Measurements from ENCODE around the gene LAMA2. TPM values are rescaled to one million over a fixed set of nuclear protein-coding genes. Genes with fewer than 3 reads are reported as not detected.
A peak's percentile ranks its signal among the peaks of the same experiment; 100 is the strongest.

Gene LAMA2
- total RNA-seq, 3 donors from 2014 or later = 116 to 293 (median 118) TPM

- Histone ChIP-seq H3K27ac (no peak overlapping the region), H3K27me3 (no peaks in the 10 kb centered on the region), H3K4me3 (no peak overlapping the region), H3K9me3 (no peaks in the 10 kb centered on the region), H3K36me3 (no peaks in the 10 kb centered on the region), H3K4me1 (no peaks in the 10 kb centered on the region)
- intact Hi-C loops (cut with DNase I; ENCODE audit: low total_unique reads) = no loop called here
- no peak for DNase-seq (ENCODE audit: low spot score in 2 of 2)
- TF ChIP-seq POLR2A (IDR thresholded peaks at IDR 0.05) = no peak
- TF ChIP-seq CTCF (IDR thresholded peaks at IDR 0.05) = no peak
- TF ChIP-seq POLR2AphosphoS5 (IDR thresholded peaks at IDR 0.05) = no peak
Measured at GRCh38 chr6:129351807-129352206, 468.9 kb downstream of the LAMA2 start.

- no peak for DNase-seq (ENCODE audit: low spot score in 2 of 2)
- intact Hi-C loops (cut with DNase I; ENCODE audit: low total_unique reads) = no loop called here
- no peaks in the 10 kb centered on the region for H3K27me3 ChIP-seq
- no peak overlapping the region for H3K27ac ChIP-seq
- H3K9me3 ChIP-seq = no peaks in the 10 kb centered on the region
- TF ChIP-seq CTCF (IDR thresholded peaks at IDR 0.05) (no peak), POLR2A (IDR thresholded peaks at IDR 0.05) (no peak), POLR2AphosphoS5 (IDR thresholded peaks at IDR 0.05) (peak in 1 of 3 donors; percentile 24)
- no peaks in the 10 kb centered on the region for H3K36me3 ChIP-seq
- no peaks in the 10 kb centered on the region for H3K4me1 ChIP-seq
- H3K4me3 ChIP-seq = no peak overlapping the region
Measured at GRCh38 chr6:129353067-129353466, 470.1 kb downstream of the LAMA2 start.

- no peaks in the 10 kb centered on the region for H3K4me1 ChIP-seq
- H3K4me3 ChIP-seq = no peak overlapping the region
- TF ChIP-seq CTCF (IDR thresholded peaks at IDR 0.05) = no peak
- TF ChIP-seq POLR2AphosphoS5 (IDR thresholded peaks at IDR 0.05) = no peak
- no peaks in the 10 kb centered on the region for H3K36me3 ChIP-seq
- intact Hi-C loops (cut with DNase I; ENCODE audit: low total_unique reads) = no loop called here
- no peak for DNase-seq (ENCODE audit: low spot score in 2 of 2)
- H3K27me3 ChIP-seq = no peaks in the 10 kb centered on the region
- no peak overlapping the region for H3K27ac ChIP-seq
- H3K9me3 ChIP-seq = no peaks in the 10 kb centered on the region
Measured at GRCh38 chr6:129356129-129356528, 473.2 kb downstream of the LAMA2 start.

- H3K36me3 ChIP-seq = no peaks in the 10 kb centered on the region
- H3K27ac ChIP-seq = no peak overlapping the region
- H3K27me3 ChIP-seq = no peaks in the 10 kb centered on the region
- TF ChIP-seq CTCF (IDR thresholded peaks at IDR 0.05) = no peak
- TF ChIP-seq POLR2A (IDR thresholded peaks at IDR 0.05) = no peak
- intact Hi-C loops (cut with DNase I; ENCODE audit: low total_unique reads) = no loop called here
- H3K4me1 ChIP-seq = no peaks in the 10 kb centered on the region
- no peaks in the 10 kb centered on the region for H3K9me3 ChIP-seq
- no peak for DNase-seq (ENCODE audit: low spot score in 2 of 2)
- H3K4me3 ChIP-seq = no peak overlapping the region
Measured at GRCh38 chr6:129359811-129360681, 477.1 kb downstream of the LAMA2 start.

DNA sequence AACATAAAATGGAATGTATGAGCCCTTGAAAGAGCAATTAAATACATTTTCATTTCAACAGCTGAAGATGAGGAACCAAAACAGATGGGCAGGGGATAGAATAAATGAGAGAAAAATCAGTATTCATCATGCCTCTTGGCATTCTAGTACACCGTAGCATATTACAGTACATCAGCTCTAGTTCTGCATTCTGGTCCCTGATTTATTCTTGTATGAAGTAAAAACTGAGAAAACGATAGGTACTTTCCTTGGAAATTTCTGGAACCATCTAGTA is 477.7 kb downstream of the LAMA2 start:
- Histone ChIP-seq H3K9me3 (no peaks in the 10 kb centered on the region), H3K27ac (no peak overlapping the region), H3K27me3 (no peaks in the 10 kb centered on the region), H3K4me1 (no peaks in the 10 kb centered on the region), H3K4me3 (no peak overlapping the region), H3K36me3 (no peaks in the 10 kb centered on the region)
- TF ChIP-seq CTCF (IDR thresholded peaks at IDR 0.05) (no peak), POLR2A (IDR thresholded peaks at IDR 0.05) (no peak), POLR2AphosphoS5 (IDR thresholded peaks at IDR 0.05) (no peak)
- no peak for DNase-seq (ENCODE audit: low spot score in 2 of 2)
- intact Hi-C loops (cut with DNase I; ENCODE audit: low total_unique reads) = no loop called here

Measured in breast epithelium (tissue), 4 donors.